Measurements from ENCODE around the gene WDR35.

WDR35 gene

DNA sequence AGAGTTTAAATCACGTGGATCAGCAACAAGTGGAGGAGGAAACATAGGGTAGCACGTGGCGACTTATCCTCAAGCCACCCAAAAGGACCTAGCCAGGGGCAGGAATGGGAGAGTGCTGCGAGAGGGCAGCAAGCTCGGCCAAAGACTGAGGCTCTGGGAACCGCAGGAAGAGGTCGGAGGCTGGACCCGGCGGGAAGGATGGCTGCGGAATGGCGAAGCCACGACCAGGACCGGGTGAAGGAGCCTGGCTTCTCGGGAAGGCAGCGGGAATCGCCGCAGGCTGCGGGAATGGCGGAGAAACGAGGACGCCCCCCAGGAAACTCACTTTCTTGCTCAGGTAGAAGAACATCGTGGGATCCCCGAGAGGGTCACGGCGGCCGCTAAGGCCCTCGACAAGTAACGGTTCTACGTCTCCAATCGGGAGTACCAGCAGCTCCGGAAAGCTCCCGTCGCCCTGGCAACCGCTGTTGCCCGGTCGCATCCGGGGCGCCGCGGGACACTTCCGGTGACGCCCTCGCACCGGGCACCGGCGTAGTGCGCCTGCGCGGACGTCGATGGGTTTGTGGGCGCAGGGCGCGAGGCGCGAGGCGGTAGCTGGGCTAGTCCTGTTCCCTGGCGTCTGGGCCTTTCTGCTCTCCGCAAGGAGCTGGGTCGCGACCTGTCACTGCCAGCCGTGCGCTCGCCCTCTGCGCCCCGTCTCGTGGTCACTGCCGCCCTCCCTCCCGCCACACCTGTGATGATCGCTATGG lies at the start of gene WDR35:
Gene WDR35, minus strand, starts transcription at position 439 of the 749 bp plus-strand sequence. Its CDS starts 90 bp downstream, at position 349.
- H3K27ac ChIP-seq = peak within 1 kb of the TSS; percentile 81
- TF ChIP-seq, protein P1, sequence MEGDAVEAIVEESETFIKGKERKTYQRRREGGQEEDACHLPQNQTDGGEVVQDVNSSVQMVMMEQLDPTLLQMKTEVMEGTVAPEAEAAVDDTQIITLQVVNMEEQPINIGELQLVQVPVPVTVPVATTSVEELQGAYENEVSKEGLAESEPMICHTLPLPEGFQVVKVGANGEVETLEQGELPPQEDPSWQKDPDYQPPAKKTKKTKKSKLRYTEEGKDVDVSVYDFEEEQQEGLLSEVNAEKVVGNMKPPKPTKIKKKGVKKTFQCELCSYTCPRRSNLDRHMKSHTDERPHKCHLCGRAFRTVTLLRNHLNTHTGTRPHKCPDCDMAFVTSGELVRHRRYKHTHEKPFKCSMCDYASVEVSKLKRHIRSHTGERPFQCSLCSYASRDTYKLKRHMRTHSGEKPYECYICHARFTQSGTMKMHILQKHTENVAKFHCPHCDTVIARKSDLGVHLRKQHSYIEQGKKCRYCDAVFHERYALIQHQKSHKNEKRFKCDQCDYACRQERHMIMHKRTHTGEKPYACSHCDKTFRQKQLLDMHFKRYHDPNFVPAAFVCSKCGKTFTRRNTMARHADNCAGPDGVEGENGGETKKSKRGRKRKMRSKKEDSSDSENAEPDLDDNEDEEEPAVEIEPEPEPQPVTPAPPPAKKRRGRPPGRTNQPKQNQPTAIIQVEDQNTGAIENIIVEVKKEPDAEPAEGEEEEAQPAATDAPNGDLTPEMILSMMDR (conservative IDR thresholded peaks at IDR 0.05) = no peak

DNA sequence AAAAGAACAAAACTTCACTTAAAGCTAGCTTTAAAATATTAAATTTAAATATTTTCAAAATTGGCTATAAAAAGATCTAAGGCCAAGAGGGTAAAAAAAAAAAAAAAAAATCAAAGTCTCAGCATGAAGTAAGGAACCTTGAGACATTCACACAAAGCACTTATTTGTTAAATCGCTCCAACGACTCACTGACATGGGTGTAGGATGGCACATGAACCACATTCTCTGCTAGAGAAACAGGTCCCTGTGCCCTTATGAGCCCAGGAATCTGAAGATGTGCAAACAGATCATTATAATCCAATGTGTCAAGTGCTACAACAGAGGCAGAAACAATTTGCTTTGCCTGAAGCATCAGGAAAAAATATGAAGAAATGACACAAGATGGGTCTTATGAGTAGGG lies 47.8 kb upstream of the WDR35 start:
- H3K27ac ChIP-seq = no peak overlapping the region
- TF ChIP-seq, protein P1 (conservative IDR thresholded peaks at IDR 0.05) = no peak

DNA sequence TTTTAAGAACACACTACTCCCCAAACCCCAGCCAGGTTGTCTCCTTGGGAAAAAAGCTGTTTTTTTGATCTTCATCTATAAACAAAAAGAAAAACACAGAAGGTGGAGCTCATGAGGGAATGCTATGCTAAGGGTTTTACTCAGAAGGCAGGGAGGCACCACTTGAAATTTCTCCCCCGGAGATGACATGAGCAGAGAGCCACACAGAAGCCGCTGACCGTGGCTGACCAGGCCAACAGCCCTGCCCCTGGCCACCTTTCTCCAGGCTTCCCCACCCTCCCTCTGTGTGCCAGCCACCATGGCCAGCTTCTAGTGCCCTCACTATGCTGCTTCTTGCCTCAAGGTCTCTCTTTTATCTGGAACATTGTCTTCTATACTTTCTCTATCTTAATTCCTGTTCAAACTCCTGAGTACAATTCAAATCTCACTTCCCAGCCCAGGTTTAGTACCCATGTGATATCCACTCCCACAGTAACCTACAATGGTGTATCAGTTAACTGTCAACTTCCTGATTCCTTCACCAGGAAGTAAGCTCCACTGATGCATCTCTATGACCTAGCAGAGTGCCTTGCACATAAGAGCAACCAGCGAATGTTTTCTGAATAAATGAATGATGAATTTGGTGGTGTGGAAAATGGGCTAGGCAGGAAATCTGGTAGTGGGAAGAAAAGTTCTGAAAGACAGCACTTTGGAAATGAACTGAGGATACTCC lies 46.2 kb upstream of the WDR35 start:
- H3K27ac ChIP-seq = no peak overlapping the region
- TF ChIP-seq, protein P1 (conservative IDR thresholded peaks at IDR 0.05) = no peak

DNA sequence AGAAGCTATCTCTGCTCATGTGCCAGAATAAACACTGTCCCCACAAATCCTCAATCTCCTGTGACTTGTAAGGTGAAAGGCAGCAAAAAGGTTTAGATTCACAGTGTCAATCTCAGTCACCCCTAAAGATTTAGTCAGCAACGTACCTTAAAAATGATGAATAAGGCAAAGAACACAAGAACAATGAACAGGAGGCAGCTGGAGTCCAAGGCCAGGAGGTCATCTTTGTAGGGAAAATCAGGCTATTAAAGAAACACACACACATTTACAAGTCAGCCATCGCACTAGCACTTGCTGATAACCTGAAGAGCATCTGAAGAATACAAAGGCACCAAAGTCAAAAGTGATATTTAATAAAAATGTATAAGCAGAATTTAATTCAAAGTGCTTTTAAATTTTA lies 44.9 kb upstream of the WDR35 start:
- H3K27ac ChIP-seq = no peak overlapping the region
- TF ChIP-seq, protein P1 (conservative IDR thresholded peaks at IDR 0.05) = no peak

DNA sequence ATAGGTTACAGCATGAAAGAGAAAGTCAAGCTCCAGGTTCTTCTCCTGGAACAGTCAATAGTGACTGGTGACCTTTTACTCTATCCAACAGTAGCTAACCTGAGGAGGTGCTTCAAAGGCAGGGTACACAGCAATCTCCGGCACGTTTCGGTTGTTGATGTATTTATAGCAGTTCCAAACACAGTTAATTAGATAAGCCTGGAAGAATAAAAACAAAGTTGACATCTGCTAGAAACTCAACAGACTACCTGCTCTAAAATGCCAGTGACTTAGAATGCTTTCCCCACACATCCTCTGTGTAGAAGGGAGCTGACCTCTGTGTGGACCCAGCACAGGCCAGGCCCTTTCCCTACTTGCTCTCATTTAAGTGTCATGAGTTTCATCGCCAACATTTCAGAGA lies 44.3 kb upstream of the WDR35 start:
- TF ChIP-seq, protein P1 (conservative IDR thresholded peaks at IDR 0.05) = no peak
- H3K27ac ChIP-seq = no peak overlapping the region

DNA sequence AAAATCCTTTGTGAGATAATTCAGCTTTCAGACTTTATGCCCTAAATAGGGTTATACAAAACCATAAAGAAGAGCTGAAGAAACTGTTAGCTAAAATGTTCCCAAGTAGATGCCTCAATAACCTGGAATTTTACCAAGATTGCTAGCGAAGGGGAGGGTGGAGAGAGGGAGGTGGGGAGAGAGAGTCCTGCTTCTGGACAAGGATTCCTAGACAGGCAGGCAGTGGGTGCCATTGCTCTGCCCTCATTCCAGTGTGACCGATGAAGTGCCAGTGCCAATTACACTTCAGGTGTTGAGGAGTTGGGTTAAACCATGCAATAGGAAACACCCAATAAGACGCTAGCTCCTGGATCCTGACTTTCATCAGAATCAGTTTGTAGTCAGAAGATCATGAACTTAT lies 43.4 kb upstream of the WDR35 start:
- TF ChIP-seq, protein P1 (conservative IDR thresholded peaks at IDR 0.05) = no peak
- no peak overlapping the region for H3K27ac ChIP-seq

DNA sequence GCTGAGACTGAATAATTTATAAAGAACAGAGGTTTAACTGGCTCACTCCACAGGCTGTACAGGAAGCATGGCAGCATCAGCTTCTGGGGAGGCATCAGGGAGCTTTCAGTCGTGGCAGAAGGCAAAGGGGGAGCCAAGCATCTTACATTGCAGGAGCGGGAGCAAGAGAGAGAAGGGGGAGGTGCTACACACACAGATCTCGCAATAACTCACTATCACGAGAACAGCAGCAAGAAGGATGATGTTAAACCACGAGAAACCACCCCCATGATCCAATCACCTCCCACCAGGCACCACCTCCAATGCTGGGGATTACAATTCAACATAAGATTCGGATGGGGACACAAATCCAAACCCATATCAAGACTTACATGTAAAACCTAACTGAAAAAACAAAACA lies 40.3 kb upstream of the WDR35 start:
- H3K27ac ChIP-seq = no peak overlapping the region
- TF ChIP-seq, protein P1 (conservative IDR thresholded peaks at IDR 0.05) = no peak
